ENCODE data around the gene PCSK2. TPM values are rescaled to one million over a fixed set of nuclear protein-coding genes. Genes with fewer than 3 reads are reported as not detected.

The PCSK2 gene
- total and polyA plus RNA-seq, 2 of the 8 experiments (the other 6 are each of a cell fraction or from before 2014, with no cell fraction given): 1.9 to 4.2 TPM

DNA sequence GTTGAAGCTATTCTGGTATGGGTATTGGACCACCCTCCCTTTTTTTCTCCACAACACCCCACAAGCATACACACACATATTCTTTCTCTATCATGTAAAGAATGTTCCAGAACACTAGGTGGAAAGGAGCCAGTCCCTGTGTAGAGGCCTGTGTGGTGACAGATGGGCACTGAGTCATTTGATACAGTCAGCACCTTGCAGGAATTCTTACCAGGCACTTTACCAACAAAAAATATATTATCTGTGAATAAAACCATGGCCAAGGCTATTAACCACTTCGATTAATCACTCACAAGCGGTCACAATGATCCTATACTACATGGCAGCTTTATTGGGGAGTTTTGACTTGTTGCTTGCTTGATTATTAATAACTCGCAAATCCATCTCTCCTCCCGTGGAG, 154.9 kb downstream of the PCSK2 start:
- TF ChIP-seq, protein P1, sequence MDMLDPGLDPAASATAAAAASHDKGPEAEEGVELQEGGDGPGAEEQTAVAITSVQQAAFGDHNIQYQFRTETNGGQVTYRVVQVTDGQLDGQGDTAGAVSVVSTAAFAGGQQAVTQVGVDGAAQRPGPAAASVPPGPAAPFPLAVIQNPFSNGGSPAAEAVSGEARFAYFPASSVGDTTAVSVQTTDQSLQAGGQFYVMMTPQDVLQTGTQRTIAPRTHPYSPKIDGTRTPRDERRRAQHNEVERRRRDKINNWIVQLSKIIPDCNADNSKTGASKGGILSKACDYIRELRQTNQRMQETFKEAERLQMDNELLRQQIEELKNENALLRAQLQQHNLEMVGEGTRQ (IDR thresholded peaks at IDR 0.05; ENCODE audit: low read length): no peak
- TF ChIP-seq POLR2AphosphoS5 (IDR thresholded peaks at IDR 0.05; ENCODE audit: low read depth, low read length) (no peak), CBX5 (IDR thresholded peaks at IDR 0.05; ENCODE audit: low read depth, low read length) (no peak), KDM1A (IDR thresholded peaks at IDR 0.05; ENCODE audit: borderline replicate concordance, low read length) (no peak), SP4 (IDR thresholded peaks at IDR 0.05; ENCODE audit: low read length) (no peak), ASH2L (IDR thresholded peaks at IDR 0.05; ENCODE audit: low read length) (no peak), GABPA (IDR thresholded peaks at IDR 0.05; ENCODE audit: borderline replicate concordance, insufficient read depth, low read length) (no peak), TAF1 (IDR thresholded peaks at IDR 0.05; ENCODE audit: low read depth, low read length) (no peak)
- no peak for FAIRE-seq
- CTCF ChIA-PET (ENCODE audit: partially characterized antibody): interaction anchor here (0.7 to 1.4 kb wide), 3 partner anchors 50 to 577 kb away, joined by 3 to 4 read pairs (median 4); no protein-coding TSS in a partner anchor
- Histone ChIP-seq H4K91ac (replicated peaks; ENCODE audit: insufficient read length, low read length) (no peak overlapping the region), H3K9me3 (ENCODE audit: insufficient read depth in 2 of 2, low read depth in 1 of 2, low read length in 1 of 2) (no peaks in the 10 kb centered on the region), H3K4me3 (ENCODE audit: extremely low read depth in 1 of 4, insufficient read depth in 2 of 4, low read depth in 3 of 4, low read length in 4 of 4) (no peak overlapping the region), H3K23me2 (ENCODE audit: low read depth, low read length) (peaks cover 3% of the 10 kb centered on the region; the same call in 1 of the 2 replicates), H3K56ac (replicated peaks; ENCODE audit: insufficient read length, low read depth, low read length) (no peak overlapping the region), H3K14ac (ENCODE audit: insufficient read length) (no peak overlapping the region), H2AK5ac (ENCODE audit: low read depth, low read length) (no peak overlapping the region), H3K27me3 (replicated peaks in 1 of 4; ENCODE audit: control insufficient read depth in 3 of 4, extremely low read depth in 1 of 4, insufficient read depth in 3 of 4, low read length in 3 of 4) (no peaks in the 10 kb centered on the region), H4K5ac (ENCODE audit: insufficient read length, low read depth, low read length) (no peak overlapping the region), H2BK15ac (ENCODE audit: low read length) (no peak overlapping the region), H4K20me1 (replicated peaks in 1 of 2; ENCODE audit: control insufficient read depth in 1 of 2, insufficient read depth in 2 of 2, low read length in 2 of 2) (no peaks in the 10 kb centered on the region), H3K79me1 (ENCODE audit: low read depth, low read length) (no peaks in the 10 kb centered on the region), H3K79me2 (ENCODE audit: control insufficient read depth in 1 of 2, insufficient read depth in 2 of 2, low read length in 2 of 2) (no peaks in the 10 kb centered on the region), H3K27ac (ENCODE audit: low read depth, low read length) (no peak overlapping the region), H3K9ac (replicated peaks in 1 of 4; ENCODE audit: extremely low read depth in 1 of 4, low read depth in 3 of 4, low read length in 3 of 4) (no peak overlapping the region), H2BK12ac (ENCODE audit: low read depth, low read length) (no peak overlapping the region), H3K4ac (replicated peaks; ENCODE audit: insufficient read length, low read depth, low read length) (no peak overlapping the region), H2BK20ac (ENCODE audit: low read length) (no peak overlapping the region), H3K4me1 (replicated peaks in 1 of 4; ENCODE audit: control insufficient read depth in 3 of 4, insufficient read depth in 4 of 4, low read length in 3 of 4) (0 out of 7 replicates have a peak, but pooled peaks cover 0 to 2% (median 0%) of the 10 kb centered on the region in 4 experiments), H3K18ac (ENCODE audit: extremely low read depth, low read length) (no peak overlapping the region), H3K4me2 (ENCODE audit: insufficient read depth in 1 of 2, low read depth in 2 of 2, low read length in 2 of 2) (no peak overlapping the region), H2BK5ac (ENCODE audit: low read depth, low read length) (no peak overlapping the region), H3K36me3 (ENCODE audit: control insufficient read depth in 2 of 4, insufficient read depth in 4 of 4, low read length in 3 of 4) (no peaks in the 10 kb centered on the region), H2BK120ac (replicated peaks; ENCODE audit: low read depth, low read length) (no peak overlapping the region), H4K8ac (ENCODE audit: extremely low read depth, insufficient read depth, low read length) (no peak overlapping the region), H3K23ac (ENCODE audit: insufficient read length) (no peak overlapping the region), H2AFZ (ENCODE audit: low read length) (no peak overlapping the region)
- WGBS, 2 experiments (ENCODE audit: extremely low coverage in 1 of 2, insufficient coverage in 1 of 2, insufficient read length in 1 of 2, insufficient replicate concordance in 2 of 2, low coverage in 1 of 2, low lambda C conversion rate in 2 of 2, missing lambda C conversion rate in 1 of 2): 95% methylated on average over 4 of the region's 4 CpGs; no CpG with 5 or more reads in 1 of the 2 experiments
- POLR2A ChIA-PET (ENCODE audit: partially characterized antibody): no interaction called here
- DNase-seq (ENCODE audit: low read depth in 1 of 2, low spot score in 2 of 2): no peak

All from H1 (cell line).